ENCODE measurements around the gene TAPBP.

The TAPBP gene

DNA sequence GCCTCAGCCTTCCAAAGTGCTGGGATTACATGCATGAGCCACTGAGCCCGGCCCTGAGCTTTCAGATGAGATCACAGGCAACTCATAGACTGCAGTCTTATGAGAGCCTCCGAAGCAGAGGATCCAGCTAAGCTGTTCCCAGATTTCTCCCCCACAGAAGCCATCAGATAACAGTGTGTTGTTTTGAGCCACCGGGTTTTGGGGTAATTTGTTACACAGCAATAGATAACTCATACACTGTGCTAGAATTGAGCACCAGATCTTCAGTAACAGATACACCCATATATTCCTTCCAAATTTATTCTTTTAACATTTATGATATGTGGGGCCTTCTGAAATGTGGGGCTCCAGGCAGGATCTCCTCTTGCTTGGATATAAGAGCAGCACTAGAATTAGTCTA, 22.6 kb upstream of the TAPBP start:
- Histone ChIP-seq H3K4me3 (ENCODE audit: low read depth in 1 of 2, low read length in 2 of 2) (no peak overlapping the region), H3K4me1 (ENCODE audit: insufficient read depth, low read length) (no peaks in the 10 kb centered on the region), H3K79me2 (ENCODE audit: insufficient read depth, low read length) (no peaks in the 10 kb centered on the region), H3K27ac (ENCODE audit: low read length) (no peak overlapping the region), H2AFZ (ENCODE audit: low read depth, low read length) (no peak overlapping the region), H3K4me2 (ENCODE audit: insufficient read depth, low read length) (no peak overlapping the region), H3K9me3 (ENCODE audit: insufficient read depth, low read length, severe bottlenecking) (no peaks in the 10 kb centered on the region), H3K36me3 (ENCODE audit: insufficient read depth, low read length) (no peaks in the 10 kb centered on the region), H3K9ac (ENCODE audit: low read depth, low read length) (no peak overlapping the region), H3K27me3 (ENCODE audit: insufficient read depth, low read length, poor library complexity) (no peaks in the 10 kb centered on the region), H4K20me1 (ENCODE audit: insufficient read depth, low read length) (no peaks in the 10 kb centered on the region)
- TF ChIP-seq, protein P1, sequence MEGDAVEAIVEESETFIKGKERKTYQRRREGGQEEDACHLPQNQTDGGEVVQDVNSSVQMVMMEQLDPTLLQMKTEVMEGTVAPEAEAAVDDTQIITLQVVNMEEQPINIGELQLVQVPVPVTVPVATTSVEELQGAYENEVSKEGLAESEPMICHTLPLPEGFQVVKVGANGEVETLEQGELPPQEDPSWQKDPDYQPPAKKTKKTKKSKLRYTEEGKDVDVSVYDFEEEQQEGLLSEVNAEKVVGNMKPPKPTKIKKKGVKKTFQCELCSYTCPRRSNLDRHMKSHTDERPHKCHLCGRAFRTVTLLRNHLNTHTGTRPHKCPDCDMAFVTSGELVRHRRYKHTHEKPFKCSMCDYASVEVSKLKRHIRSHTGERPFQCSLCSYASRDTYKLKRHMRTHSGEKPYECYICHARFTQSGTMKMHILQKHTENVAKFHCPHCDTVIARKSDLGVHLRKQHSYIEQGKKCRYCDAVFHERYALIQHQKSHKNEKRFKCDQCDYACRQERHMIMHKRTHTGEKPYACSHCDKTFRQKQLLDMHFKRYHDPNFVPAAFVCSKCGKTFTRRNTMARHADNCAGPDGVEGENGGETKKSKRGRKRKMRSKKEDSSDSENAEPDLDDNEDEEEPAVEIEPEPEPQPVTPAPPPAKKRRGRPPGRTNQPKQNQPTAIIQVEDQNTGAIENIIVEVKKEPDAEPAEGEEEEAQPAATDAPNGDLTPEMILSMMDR (IDR thresholded peaks at IDR 0.05; ENCODE audit: borderline replicate concordance, extremely low read depth, low read length, poor library complexity, severe bottlenecking), result no peak
- no peak for TF ChIP-seq EZH2 (IDR thresholded peaks at IDR 0.05; ENCODE audit: borderline replicate concordance, low read depth, low read length, severe bottlenecking)
- ATAC-seq (ENCODE audit: insufficient read depth, low read depth), result no peak
- no peak for DNase-seq

DNA sequence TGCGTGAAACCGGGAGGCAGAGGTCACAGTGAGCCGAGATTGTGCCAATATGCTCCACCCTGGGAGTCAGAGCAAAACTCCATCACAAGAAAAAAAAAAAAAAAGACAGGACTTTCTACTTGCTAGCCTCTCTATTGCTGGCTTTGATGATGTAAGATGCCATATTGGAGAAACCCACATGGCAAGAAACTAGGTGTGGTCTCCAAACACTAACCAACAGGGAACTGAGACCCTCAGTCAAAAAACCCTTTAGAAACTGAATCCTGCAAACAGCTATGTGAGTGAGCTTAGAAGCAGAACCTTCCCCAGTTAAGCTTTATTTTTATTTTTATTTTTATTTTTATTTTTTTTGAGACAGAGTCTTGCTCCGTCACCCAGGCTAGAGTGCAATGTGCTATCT, 22.0 kb upstream of the TAPBP start:
- no peak overlapping the region for H3K4me3 ChIP-seq (ENCODE audit: low read depth in 1 of 2, low read length in 2 of 2)
- H3K27me3 ChIP-seq (ENCODE audit: insufficient read depth, low read length, poor library complexity), result no peaks in the 10 kb centered on the region
- no peak overlapping the region for H3K9ac ChIP-seq (ENCODE audit: low read depth, low read length)
- H3K4me2 ChIP-seq (ENCODE audit: insufficient read depth, low read length), result no peak overlapping the region
- no peak overlapping the region for H3K27ac ChIP-seq (ENCODE audit: low read length)
- no peaks in the 10 kb centered on the region for H3K36me3 ChIP-seq (ENCODE audit: insufficient read depth, low read length)
- DNase-seq (no peak), ATAC-seq (ENCODE audit: insufficient read depth, low read depth) (no peak)
- no peak for TF ChIP-seq EZH2 (IDR thresholded peaks at IDR 0.05; ENCODE audit: borderline replicate concordance, low read depth, low read length, severe bottlenecking)
- TF ChIP-seq, protein P1 (IDR thresholded peaks at IDR 0.05; ENCODE audit: borderline replicate concordance, extremely low read depth, low read length, poor library complexity, severe bottlenecking), result no peak
- H3K4me1 ChIP-seq (ENCODE audit: insufficient read depth, low read length), result no peaks in the 10 kb centered on the region
- H4K20me1 ChIP-seq (ENCODE audit: insufficient read depth, low read length), result no peaks in the 10 kb centered on the region
- no peaks in the 10 kb centered on the region for H3K79me2 ChIP-seq (ENCODE audit: insufficient read depth, low read length)
- no peaks in the 10 kb centered on the region for H3K9me3 ChIP-seq (ENCODE audit: insufficient read depth, low read length, severe bottlenecking)
- H2AFZ ChIP-seq (ENCODE audit: low read depth, low read length), result no peak overlapping the region

DNA sequence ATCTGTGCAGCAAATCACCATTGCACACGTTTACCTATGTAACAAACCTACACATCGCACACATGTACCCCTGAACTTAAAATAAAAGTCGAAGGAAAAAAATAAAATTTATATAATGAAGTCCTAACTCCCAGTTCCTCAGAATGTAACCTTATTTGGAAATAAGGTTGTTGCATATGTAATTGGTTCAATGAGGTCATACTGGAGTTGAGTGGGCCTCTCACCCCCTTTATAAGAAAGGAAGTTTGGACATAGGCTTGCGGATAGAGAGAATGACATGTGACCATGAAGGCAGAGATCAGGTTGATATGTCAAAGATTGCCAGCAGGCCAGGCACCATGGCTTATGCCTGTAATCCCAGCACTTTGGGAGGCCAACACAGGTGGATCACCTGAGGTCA, 19.8 kb upstream of the TAPBP start:
- Histone ChIP-seq H3K27me3 (ENCODE audit: insufficient read depth, low read length, poor library complexity) (no peaks in the 10 kb centered on the region), H2AFZ (ENCODE audit: low read depth, low read length) (no peak overlapping the region), H3K9me3 (ENCODE audit: insufficient read depth, low read length, severe bottlenecking) (no peaks in the 10 kb centered on the region), H3K4me3 (ENCODE audit: low read depth in 1 of 2, low read length in 2 of 2) (no peak overlapping the region), H3K4me2 (ENCODE audit: insufficient read depth, low read length) (no peak overlapping the region), H3K9ac (ENCODE audit: low read depth, low read length) (no peak overlapping the region), H3K36me3 (ENCODE audit: insufficient read depth, low read length) (no peaks in the 10 kb centered on the region), H4K20me1 (ENCODE audit: insufficient read depth, low read length) (no peaks in the 10 kb centered on the region), H3K4me1 (ENCODE audit: insufficient read depth, low read length) (no peaks in the 10 kb centered on the region), H3K79me2 (ENCODE audit: insufficient read depth, low read length) (no peaks in the 10 kb centered on the region), H3K27ac (ENCODE audit: low read length) (no peak overlapping the region)
- ATAC-seq (ENCODE audit: insufficient read depth, low read depth), result no peak
- TF ChIP-seq, protein P1 (IDR thresholded peaks at IDR 0.05; ENCODE audit: borderline replicate concordance, extremely low read depth, low read length, poor library complexity, severe bottlenecking), result no peak
- no peak for TF ChIP-seq EZH2 (IDR thresholded peaks at IDR 0.05; ENCODE audit: borderline replicate concordance, low read depth, low read length, severe bottlenecking)
- no peak for DNase-seq

DNA sequence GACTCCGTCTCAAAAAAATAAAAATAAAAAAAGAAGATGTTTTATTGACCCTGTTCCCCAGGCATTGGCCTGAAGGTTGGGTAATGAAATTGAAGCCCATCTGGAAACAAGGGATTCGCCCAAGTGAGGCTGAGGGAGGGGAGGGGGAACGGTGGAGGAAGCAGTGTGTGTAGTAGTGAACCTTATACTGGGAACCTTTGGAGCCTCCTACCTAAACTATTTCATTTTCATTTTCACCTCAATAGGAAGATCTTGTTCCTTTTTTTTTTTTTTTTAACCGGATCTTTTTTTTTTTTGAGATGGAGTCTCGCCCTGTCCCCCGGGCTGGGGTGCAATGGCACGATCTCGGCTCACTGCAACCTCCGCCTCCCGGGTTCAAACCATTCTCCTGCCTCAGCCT, 16.9 kb upstream of the TAPBP start:
- ATAC-seq (ENCODE audit: insufficient read depth, low read depth) (no peak), DNase-seq (no peak)
- no peaks in the 10 kb centered on the region for H3K79me2 ChIP-seq (ENCODE audit: insufficient read depth, low read length)
- no peaks in the 10 kb centered on the region for H3K9me3 ChIP-seq (ENCODE audit: insufficient read depth, low read length, severe bottlenecking)
- no peaks in the 10 kb centered on the region for H4K20me1 ChIP-seq (ENCODE audit: insufficient read depth, low read length)
- no peak overlapping the region for H3K27ac ChIP-seq (ENCODE audit: low read length)
- no peaks in the 10 kb centered on the region for H3K36me3 ChIP-seq (ENCODE audit: insufficient read depth, low read length)
- H3K9ac ChIP-seq (ENCODE audit: low read depth, low read length), result no peak overlapping the region
- no peak overlapping the region for H2AFZ ChIP-seq (ENCODE audit: low read depth, low read length)
- no peaks in the 10 kb centered on the region for H3K4me1 ChIP-seq (ENCODE audit: insufficient read depth, low read length)
- TF ChIP-seq EZH2 (IDR thresholded peaks at IDR 0.05; ENCODE audit: borderline replicate concordance, low read depth, low read length, severe bottlenecking), result no peak
- TF ChIP-seq, protein P1 (IDR thresholded peaks at IDR 0.05; ENCODE audit: borderline replicate concordance, extremely low read depth, low read length, poor library complexity, severe bottlenecking), result no peak
- no peaks in the 10 kb centered on the region for H3K27me3 ChIP-seq (ENCODE audit: insufficient read depth, low read length, poor library complexity)
- no peak overlapping the region for H3K4me2 ChIP-seq (ENCODE audit: insufficient read depth, low read length)
- no peak overlapping the region for H3K4me3 ChIP-seq (ENCODE audit: low read depth in 1 of 2, low read length in 2 of 2)
